H9 (cell line): Measurements from ENCODE around the gene ZNF839. TPM values are rescaled to one million over a fixed set of nuclear protein-coding genes. Genes with fewer than 3 reads are reported as not detected.
A peak's percentile ranks its signal among the peaks of the same experiment; 100 is the strongest.

Experiments used
- DNase-seq: peaks from one replicate; pipeline ENCODE4 v3.0.0-alpha.2; 2017
- H2AFZ ChIP-seq: one replicate; pipeline ENCODE4 v1.6.1; 2013; ENCODE audit warnings: mild to moderate bottlenecking, low read length, control low read depth, moderate library complexity
- H2AK5ac ChIP-seq: 2 replicates; pipeline ENCODE4 v1.6.1; 2013; ENCODE audit warnings: low read length, control low read depth, mixed read lengths; ENCODE audit not compliant: insufficient read length
- H2BK120ac ChIP-seq: one replicate; pipeline ENCODE4 v1.6.1; 2013; ENCODE audit warnings: low read depth, mild to moderate bottlenecking, low read length, control low read depth, inconsistent platforms; ENCODE audit not compliant: poor library complexity, severe bottlenecking
- H2BK12ac ChIP-seq: 2 replicates; pipeline ENCODE4 v1.6.1; 2013; ENCODE audit warnings: low read length, control low read depth, mixed read lengths, low read depth; ENCODE audit not compliant: insufficient read length
- H2BK15ac ChIP-seq: 2 replicates; pipeline ENCODE4 v1.6.1; 2013; ENCODE audit warnings: low read depth, low read length, control low read depth
- H2BK20ac ChIP-seq: one replicate; pipeline ENCODE4 v1.6.1; 2013; ENCODE audit warnings: low read depth, mild to moderate bottlenecking, low read length, control low read depth, inconsistent platforms; ENCODE audit not compliant: poor library complexity, severe bottlenecking
- H2BK5ac ChIP-seq: 2 replicates; pipeline ENCODE4 v1.6.1; 2013; ENCODE audit warnings: low read length, control low read depth, mixed read lengths; ENCODE audit not compliant: insufficient read length
- H3K14ac ChIP-seq: 2 replicates; pipeline ENCODE4 v1.6.1; 2013; ENCODE audit warnings: low read length, control low read depth; ENCODE audit not compliant: insufficient read depth
- H3K18ac ChIP-seq: 2 replicates; pipeline ENCODE4 v1.6.1; 2013; ENCODE audit warnings: low read depth, mild to moderate bottlenecking, mixed read lengths, low read length, control low read depth; ENCODE audit not compliant: insufficient read length
- H3K23ac ChIP-seq: 2 replicates; pipeline ENCODE4 v1.6.1; 2013; ENCODE audit warnings: low read length, control low read depth, mixed read lengths, low read depth; ENCODE audit not compliant: insufficient read length
- H3K23me2 ChIP-seq: 2 replicates; pipeline ENCODE4 v1.6.1; 2013; ENCODE audit warnings: low read depth, mild to moderate bottlenecking, mixed read lengths, low read length, control low read depth; ENCODE audit not compliant: insufficient read length, poor library complexity, severe bottlenecking
- H3K27ac ChIP-seq: 2 replicates; pipeline ENCODE4 v1.5.1; 2013; ENCODE audit warnings: low read length, control low read depth, mixed read lengths, low read depth; ENCODE audit not compliant: insufficient read length
- H3K27me3 ChIP-seq: 2 replicates; pipeline ENCODE4 v1.6.1; 2013; ENCODE audit warnings: low read length, control low read depth, inconsistent platforms; ENCODE audit not compliant: insufficient read depth
- H3K4ac ChIP-seq: 2 replicates; pipeline ENCODE4 v1.6.1; 2013; ENCODE audit warnings: low read depth, mild to moderate bottlenecking, control low read depth, inconsistent platforms, low read length, moderate library complexity
- H3K4me1 ChIP-seq: 2 replicates; pipeline ENCODE4 v1.6.1; 2013; ENCODE audit warnings: low read length, control low read depth, inconsistent platforms; ENCODE audit not compliant: insufficient read depth
- H3K4me2 ChIP-seq: 2 replicates; pipeline ENCODE4 v1.6.1; 2013; ENCODE audit warnings: low read length, control low read depth, mixed read lengths; ENCODE audit not compliant: insufficient read length, insufficient read depth
- H3K56ac ChIP-seq: 2 replicates; pipeline ENCODE4 v1.6.1; 2013; ENCODE audit warnings: low read depth, mild to moderate bottlenecking, mixed read lengths, low read length, control low read depth; ENCODE audit not compliant: insufficient read length
- H3K79me1 ChIP-seq: 2 replicates; pipeline ENCODE4 v1.6.1; 2013; ENCODE audit warnings: low read depth, mild to moderate bottlenecking, moderate library complexity, low read length, control low read depth, inconsistent platforms; ENCODE audit not compliant: insufficient read depth, poor library complexity, severe bottlenecking
- H3K79me2 ChIP-seq: 2 replicates; pipeline ENCODE4 v1.6.1; 2013; ENCODE audit warnings: low read length, control low read depth, inconsistent platforms; ENCODE audit not compliant: insufficient read depth
- H3K9ac ChIP-seq: 2 replicates; pipeline ENCODE4 v1.6.1; 2013; ENCODE audit warnings: low read length, control low read depth, mixed read lengths; ENCODE audit not compliant: insufficient read length; ENCODE audit errors: extremely low read depth
- H3K9me3 ChIP-seq: one replicate; pipeline ENCODE4 v1.6.1; 2013; ENCODE audit warnings: low read depth, low read length, inconsistent platforms; ENCODE audit not compliant: control insufficient read depth
- H3T11ph ChIP-seq: one replicate; pipeline ENCODE4 v1.6.1; 2013; ENCODE audit warnings: mild to moderate bottlenecking, low read length, control low read depth, inconsistent platforms
- H4K20me1 ChIP-seq: one replicate; pipeline ENCODE4 v1.6.1; 2013; ENCODE audit not compliant: control insufficient read depth, insufficient read length, insufficient read depth
- H4K5ac ChIP-seq: 2 replicates; pipeline ENCODE4 v1.6.1; 2013; ENCODE audit warnings: low read depth, mild to moderate bottlenecking, mixed read lengths, low read length, control low read depth; ENCODE audit not compliant: insufficient read length
- H4K8ac ChIP-seq: replicated peaks from 2 replicates; pipeline ENCODE4 v1.6.1; 2013; ENCODE audit warnings: low read length, control low read depth, mixed read lengths, low read depth; ENCODE audit not compliant: insufficient read length
- H4K91ac ChIP-seq: 2 replicates; pipeline ENCODE4 v1.6.1; 2013; ENCODE audit warnings: low read depth, mild to moderate bottlenecking, moderate library complexity, mixed read lengths, low read length, control low read depth; ENCODE audit not compliant: insufficient read length
- H3K27ac Mint-ChIP-seq, 3 experiments: 2 replicates in 2 of 3; 3 replicates in 1 of 3; pipeline ENCODE4 v1.8.0; 2020 to 2021; ENCODE audit warnings: mixed read lengths in 3 of 3, mild to moderate bottlenecking in 1 of 3, moderate library complexity in 1 of 3
- H3K27me3 Mint-ChIP-seq: 2 replicates; pipeline ENCODE4 v1.8.0; 2021; ENCODE audit warnings: low read depth, mild to moderate bottlenecking, moderate library complexity, mixed read lengths
- H3K36me3 Mint-ChIP-seq, 3 experiments: 2 replicates in 2 of 3; 3 replicates in 1 of 3; pipeline ENCODE4 v1.8.0; 2020 to 2021; ENCODE audit warnings: low read depth in 3 of 3, mixed read lengths in 3 of 3; ENCODE audit not compliant: insufficient read depth in 1 of 3
- H3K4me1 Mint-ChIP-seq, 2 experiments: 2 replicates each; pipeline ENCODE4 v1.8.0; 2020; ENCODE audit warnings: mixed read lengths in 2 of 2
- H3K4me3 Mint-ChIP-seq, 2 experiments: 2 replicates in 1 of 2; 3 replicates in 1 of 2; pipeline ENCODE4 v1.8.0; 2020 to 2021; ENCODE audit warnings: mild to moderate bottlenecking in 2 of 2, mixed read lengths in 2 of 2, moderate library complexity in 1 of 2
- H3K9me3 Mint-ChIP-seq, 2 experiments: 2 replicates in 1 of 2; 3 replicates in 1 of 2; pipeline ENCODE4 v1.8.0; 2020; ENCODE audit warnings: mild to moderate bottlenecking in 2 of 2, mixed read lengths in 2 of 2, moderate library complexity in 1 of 2
- WGBS: extraction: QIAGEN DNeasy Blood & Tissue Kit; methylation state at CpG from one replicate; pipeline ENCODE4 v1.1.7; 2013; ENCODE audit warnings: missing lambda C conversion rate, low lambda C conversion rate, mixed read lengths; ENCODE audit not compliant: insufficient read length; ENCODE audit errors: extremely low coverage; 5-methylcytosine and 5-hydroxymethylcytosine counted together
- total RNA-seq: library from RNA; stranded (reverse); gene quantifications from 2 replicates; pipeline ENCODE4 v1.2.1, GENCODE V29; 2021
- TF ChIP-seq, protein P1 (sequence below): fragments of 200-600 bp; sonication (generic); conservative IDR thresholded peaks from 3 replicates; pipeline ENCODE4 v1.8.0; 2021; ENCODE audit warnings: antibody characterized with exemption, mild to moderate bottlenecking

ZNF839 gene
- total RNA-seq, 1 experiment from 2014 or later: 9.4 TPM

DNA sequence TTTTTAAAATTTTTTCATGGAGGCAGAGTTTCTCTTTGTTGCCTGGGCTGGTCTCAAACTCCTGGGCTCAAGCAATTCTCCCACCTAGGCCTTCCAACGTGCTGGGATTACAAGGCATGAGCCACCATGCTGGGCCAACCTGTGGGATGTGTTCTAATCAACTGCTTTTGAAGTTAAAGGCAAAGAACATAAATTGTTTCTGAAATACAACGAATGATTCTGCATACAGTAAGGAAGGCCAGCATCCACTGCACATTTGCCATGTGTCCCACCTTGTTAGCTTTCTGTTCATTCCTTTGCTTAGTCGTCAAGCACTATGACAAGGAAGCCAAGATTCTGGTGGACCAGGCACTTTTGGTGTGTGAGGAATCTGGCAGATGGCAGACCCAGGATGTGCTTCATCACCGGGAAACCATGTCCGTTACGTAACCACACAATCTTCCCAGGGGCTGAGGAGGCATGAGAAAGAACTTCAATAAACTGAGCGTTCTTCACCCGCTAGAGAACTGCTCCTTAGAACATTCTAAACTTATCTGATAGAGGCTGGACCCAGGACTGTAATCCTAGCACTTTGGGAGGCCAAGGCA is 39.1 kb upstream of the ZNF839 start:
- Histone ChIP-seq H2AK5ac (no peak overlapping the region), H3K18ac (no peak overlapping the region), H3K27me3 (no peaks in the 10 kb centered on the region), H3K9ac (no peak overlapping the region), H2BK120ac (no peak overlapping the region), H2BK15ac (no peak overlapping the region), H2BK20ac (no peak overlapping the region), H2BK5ac (no peak overlapping the region), H3K79me2 (no peaks in the 10 kb centered on the region), H3K4ac (no peak overlapping the region), H2BK12ac (no peak overlapping the region), H3K79me1 (no peaks in the 10 kb centered on the region), H3K9me3 (no peaks in the 10 kb centered on the region), H4K8ac (no peak overlapping the region), H3T11ph (no peak overlapping the region), H3K14ac (no peak overlapping the region), H4K91ac (no peak overlapping the region), H3K23ac (no peak overlapping the region), H3K56ac (no peak overlapping the region), H3K27ac (no peak overlapping the region), H2AFZ (no peak overlapping the region), H3K4me2 (no peak overlapping the region), H3K4me1 (no peaks in the 10 kb centered on the region), H4K20me1 (no peaks in the 10 kb centered on the region), H4K5ac (no peak overlapping the region), H3K23me2 (no peaks in the 10 kb centered on the region)
- WGBS: no CpG with 5 or more reads among the region's 8 CpGs
- no peak for DNase-seq
- TF ChIP-seq, protein P1, sequence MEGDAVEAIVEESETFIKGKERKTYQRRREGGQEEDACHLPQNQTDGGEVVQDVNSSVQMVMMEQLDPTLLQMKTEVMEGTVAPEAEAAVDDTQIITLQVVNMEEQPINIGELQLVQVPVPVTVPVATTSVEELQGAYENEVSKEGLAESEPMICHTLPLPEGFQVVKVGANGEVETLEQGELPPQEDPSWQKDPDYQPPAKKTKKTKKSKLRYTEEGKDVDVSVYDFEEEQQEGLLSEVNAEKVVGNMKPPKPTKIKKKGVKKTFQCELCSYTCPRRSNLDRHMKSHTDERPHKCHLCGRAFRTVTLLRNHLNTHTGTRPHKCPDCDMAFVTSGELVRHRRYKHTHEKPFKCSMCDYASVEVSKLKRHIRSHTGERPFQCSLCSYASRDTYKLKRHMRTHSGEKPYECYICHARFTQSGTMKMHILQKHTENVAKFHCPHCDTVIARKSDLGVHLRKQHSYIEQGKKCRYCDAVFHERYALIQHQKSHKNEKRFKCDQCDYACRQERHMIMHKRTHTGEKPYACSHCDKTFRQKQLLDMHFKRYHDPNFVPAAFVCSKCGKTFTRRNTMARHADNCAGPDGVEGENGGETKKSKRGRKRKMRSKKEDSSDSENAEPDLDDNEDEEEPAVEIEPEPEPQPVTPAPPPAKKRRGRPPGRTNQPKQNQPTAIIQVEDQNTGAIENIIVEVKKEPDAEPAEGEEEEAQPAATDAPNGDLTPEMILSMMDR: no peak
- Mint-ChIP-seq H3K4me3 (no peak overlapping the region; a peak in 1 of 5 replicates), H3K36me3 (peaks cover 0 to 2% (median 0%) of the 10 kb centered on the region in 3 experiments; a peak in 2 of 7 replicates), H3K27ac (peak overlapping the region in 1 of 3 experiments; percentile 86; a peak in 1 of 7 replicates), H3K9me3 (peaks cover 4 to 5% of the 10 kb centered on the region in 2 experiments; a peak in 3 of 5 replicates), H3K4me1 (peaks cover 9 to 12% of the 10 kb centered on the region in 2 experiments), H3K27me3 (no peaks in the 10 kb centered on the region)
